OCI-LY7 (cell line): ENCODE measurements around the gene CRK.

Experiments used
- EZH2phosphoT487 ChIP-seq: fragments of 200-600 bp; sonication (generic); IDR thresholded peaks from 2 replicates; pipeline ENCODE4 v1.6.1; 2018; ENCODE audit warnings: low read depth, borderline replicate concordance, mild to moderate bottlenecking, mixed run types, antibody characterized with exemption, low read length, moderate library complexity, mixed read lengths
- TF ChIP-seq, protein P1 (sequence below): fragments of 200-600 bp; sonication (generic); conservative IDR thresholded peaks from 2 replicates; pipeline ENCODE4 v1.5.1; 2014; ENCODE audit warnings: mild to moderate bottlenecking, antibody characterized with exemption, low read length, moderate library complexity, mixed read lengths

DNA sequence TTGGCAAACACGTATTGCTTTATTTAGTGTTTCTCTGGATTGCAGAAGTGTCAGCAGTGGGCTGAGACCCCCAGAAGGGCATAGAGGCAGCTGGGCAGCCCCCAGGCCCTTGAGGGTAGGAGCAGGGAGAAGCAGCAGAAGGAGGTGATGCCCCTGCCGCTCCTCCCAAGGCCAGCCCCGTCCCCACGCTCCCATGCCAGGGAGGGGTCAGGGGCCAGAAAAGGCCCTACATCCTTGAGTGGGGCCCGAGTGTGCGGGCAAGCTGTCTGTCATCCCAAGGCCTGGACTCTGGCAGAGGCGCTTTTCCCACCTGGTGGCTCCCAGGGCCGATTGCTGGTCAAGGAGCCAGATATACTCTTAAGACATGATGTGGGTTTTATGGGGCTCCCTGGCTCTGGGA lies 8.2 kb upstream of the CRK start:
- TF ChIP-seq, protein P1, sequence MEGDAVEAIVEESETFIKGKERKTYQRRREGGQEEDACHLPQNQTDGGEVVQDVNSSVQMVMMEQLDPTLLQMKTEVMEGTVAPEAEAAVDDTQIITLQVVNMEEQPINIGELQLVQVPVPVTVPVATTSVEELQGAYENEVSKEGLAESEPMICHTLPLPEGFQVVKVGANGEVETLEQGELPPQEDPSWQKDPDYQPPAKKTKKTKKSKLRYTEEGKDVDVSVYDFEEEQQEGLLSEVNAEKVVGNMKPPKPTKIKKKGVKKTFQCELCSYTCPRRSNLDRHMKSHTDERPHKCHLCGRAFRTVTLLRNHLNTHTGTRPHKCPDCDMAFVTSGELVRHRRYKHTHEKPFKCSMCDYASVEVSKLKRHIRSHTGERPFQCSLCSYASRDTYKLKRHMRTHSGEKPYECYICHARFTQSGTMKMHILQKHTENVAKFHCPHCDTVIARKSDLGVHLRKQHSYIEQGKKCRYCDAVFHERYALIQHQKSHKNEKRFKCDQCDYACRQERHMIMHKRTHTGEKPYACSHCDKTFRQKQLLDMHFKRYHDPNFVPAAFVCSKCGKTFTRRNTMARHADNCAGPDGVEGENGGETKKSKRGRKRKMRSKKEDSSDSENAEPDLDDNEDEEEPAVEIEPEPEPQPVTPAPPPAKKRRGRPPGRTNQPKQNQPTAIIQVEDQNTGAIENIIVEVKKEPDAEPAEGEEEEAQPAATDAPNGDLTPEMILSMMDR: no peak
- TF ChIP-seq EZH2phosphoT487: no peak
